Measurements from ENCODE around the gene CCDC3.

DNA sequence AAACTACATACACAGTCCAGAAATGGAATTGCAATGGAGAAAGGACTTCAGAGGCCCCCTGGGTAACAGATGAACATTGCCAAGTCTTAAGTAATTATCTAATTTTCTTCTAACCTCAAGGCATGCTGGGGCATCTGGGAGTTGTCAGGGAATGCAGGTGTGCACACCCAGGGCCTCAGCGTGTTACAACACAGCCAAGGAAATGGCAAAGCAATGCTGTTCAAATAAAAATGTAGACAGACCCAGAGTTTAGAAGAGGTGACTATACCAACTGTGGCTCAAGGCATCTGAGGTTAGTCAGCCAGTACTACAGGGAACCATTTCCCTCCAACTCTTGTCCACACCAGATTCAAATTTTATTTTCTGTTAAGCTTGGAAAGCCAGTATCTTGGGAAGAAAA lies 73.6 kb downstream of the CCDC3 start:
- TF ChIP-seq, protein P1, sequence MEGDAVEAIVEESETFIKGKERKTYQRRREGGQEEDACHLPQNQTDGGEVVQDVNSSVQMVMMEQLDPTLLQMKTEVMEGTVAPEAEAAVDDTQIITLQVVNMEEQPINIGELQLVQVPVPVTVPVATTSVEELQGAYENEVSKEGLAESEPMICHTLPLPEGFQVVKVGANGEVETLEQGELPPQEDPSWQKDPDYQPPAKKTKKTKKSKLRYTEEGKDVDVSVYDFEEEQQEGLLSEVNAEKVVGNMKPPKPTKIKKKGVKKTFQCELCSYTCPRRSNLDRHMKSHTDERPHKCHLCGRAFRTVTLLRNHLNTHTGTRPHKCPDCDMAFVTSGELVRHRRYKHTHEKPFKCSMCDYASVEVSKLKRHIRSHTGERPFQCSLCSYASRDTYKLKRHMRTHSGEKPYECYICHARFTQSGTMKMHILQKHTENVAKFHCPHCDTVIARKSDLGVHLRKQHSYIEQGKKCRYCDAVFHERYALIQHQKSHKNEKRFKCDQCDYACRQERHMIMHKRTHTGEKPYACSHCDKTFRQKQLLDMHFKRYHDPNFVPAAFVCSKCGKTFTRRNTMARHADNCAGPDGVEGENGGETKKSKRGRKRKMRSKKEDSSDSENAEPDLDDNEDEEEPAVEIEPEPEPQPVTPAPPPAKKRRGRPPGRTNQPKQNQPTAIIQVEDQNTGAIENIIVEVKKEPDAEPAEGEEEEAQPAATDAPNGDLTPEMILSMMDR (IDR thresholded peaks at IDR 0.05) = no peak
- no peak for TF ChIP-seq POLR2A (IDR thresholded peaks at IDR 0.05)

Data from right lobe of liver (tissue), 4 donors.